Pancreas (tissue), 10 donors: ENCODE data around the gene VSTM2B. TPM values are rescaled to one million over a fixed set of nuclear protein-coding genes. Genes with fewer than 3 reads are reported as not detected.

Experiments used
- ATAC-seq, 4 donors: fragments of 200-7000 bp; cut with Tn5 transposase; one replicate each; pipeline versions ENCODE4 v1.8.0 to v1.9.1; 2020; ENCODE audit warnings: mild to moderate bottlenecking in 4 of 4, moderate library complexity in 4 of 4
- DNase-seq, 6 donors: peaks; one replicate each; pipeline ENCODE4 v3.0.0-alpha.2; 2020
- FAIRE-seq: peaks from 2 replicates; lab custom pipeline; 2012; peaks lifted over from hg19 to GRCh38; lab: Jason Lieb, UNC
- H3K27ac ChIP-seq, 4 donors: fragments of 200-600 bp; sonication (generic); 1 replicate in 3 of 4; 2 replicates in 1 of 4; pipeline versions ENCODE4 v1.5.0 to v1.8.0; 2020
- H3K27me3 ChIP-seq, 4 donors: fragments of 200-600 bp; one replicate each; pipeline ENCODE4 v1.8.0; 2021
- H3K36me3 ChIP-seq, 3 donors: fragments of 200-600 bp; sonication (generic) in 1 of 3; one replicate each; pipeline versions ENCODE4 v1.5.0 to v1.8.0; 2020 to 2021
- H3K4me1 ChIP-seq, 3 donors: fragments of 200-600 bp; one replicate each; pipeline ENCODE4 v1.8.0; 2021
- H3K4me3 ChIP-seq, 4 donors: fragments of 200-600 bp; sonication (generic) in 2 of 4; one replicate each; pipeline versions ENCODE4 v1.5.0 to v1.8.0; 2020 to 2021
- H3K9me3 ChIP-seq, 4 donors: fragments of 200-600 bp; one replicate each; pipeline ENCODE4 v1.8.0; 2021
- WGBS, 2 donors: extraction: QIAGEN DNeasy Blood & Tissue Kit; methylation state at CpG; one replicate each; pipeline ENCODE4 v1.1.7; 2013; 5-methylcytosine and 5-hydroxymethylcytosine counted together
- intact Hi-C, 3 donors: fragments of 100-400 bp; cut with DNase I; formaldehyde crosslinking; loops; one replicate each; pipeline versions ENCODE4 v1.11.1 to v1.14.2; 2022
- polyA plus RNA-seq, 2 donors: library from polyadenylated mRNA; stranded (reverse); fragments of 200-250 nt; gene quantifications; one replicate each; pipeline ENCODE4 v1.2.3, GENCODE V29; 2013
- total RNA-seq, 6 donors: library from RNA; stranded (reverse); fragmentation: NEBNext Ultra II Directional in 4 of 6; extraction: Animal tissue kit (Norgen Biotek cat#: 25700) in 4 of 6; gene quantifications; one replicate each; pipeline versions ENCODE4 v1.2.1 to v1.2.4, GENCODE V29; 2021 to 2023
- TF ChIP-seq, protein P1 (sequence below), 4 donors: fragments of 200-600 bp; sonication (generic) in 3 of 4; IDR thresholded peaks; one replicate each; pipeline versions ENCODE4 v1.5.0 to v1.8.0; 2021; ENCODE audit warnings: antibody characterized with exemption in 4 of 4
- donor health status: healthy with polysubstance abuse.
- donor health status: DM: no; HTN: no; CAD: no; lungs with moderate emphysema.
- donor health status: DM: no; HTN: no; CAD: no.
- donor health status: control.
- donor health status: control.
- donor health status: Bipolar disorder and iron deficiency.
- donor health status: DM: yes; HTN: yes; CAD: no.
- donor health status: DM: no; HTN: no; CAD: no.
- donor health status: DM: no; HTN: no; CAD: no.
- donor health status: DM: yes; HTN: yes; CAD: no.

VSTM2B gene
- total and polyA plus RNA-seq, 8 donors, result 0.05 TPM; not detected in 7

DNA sequence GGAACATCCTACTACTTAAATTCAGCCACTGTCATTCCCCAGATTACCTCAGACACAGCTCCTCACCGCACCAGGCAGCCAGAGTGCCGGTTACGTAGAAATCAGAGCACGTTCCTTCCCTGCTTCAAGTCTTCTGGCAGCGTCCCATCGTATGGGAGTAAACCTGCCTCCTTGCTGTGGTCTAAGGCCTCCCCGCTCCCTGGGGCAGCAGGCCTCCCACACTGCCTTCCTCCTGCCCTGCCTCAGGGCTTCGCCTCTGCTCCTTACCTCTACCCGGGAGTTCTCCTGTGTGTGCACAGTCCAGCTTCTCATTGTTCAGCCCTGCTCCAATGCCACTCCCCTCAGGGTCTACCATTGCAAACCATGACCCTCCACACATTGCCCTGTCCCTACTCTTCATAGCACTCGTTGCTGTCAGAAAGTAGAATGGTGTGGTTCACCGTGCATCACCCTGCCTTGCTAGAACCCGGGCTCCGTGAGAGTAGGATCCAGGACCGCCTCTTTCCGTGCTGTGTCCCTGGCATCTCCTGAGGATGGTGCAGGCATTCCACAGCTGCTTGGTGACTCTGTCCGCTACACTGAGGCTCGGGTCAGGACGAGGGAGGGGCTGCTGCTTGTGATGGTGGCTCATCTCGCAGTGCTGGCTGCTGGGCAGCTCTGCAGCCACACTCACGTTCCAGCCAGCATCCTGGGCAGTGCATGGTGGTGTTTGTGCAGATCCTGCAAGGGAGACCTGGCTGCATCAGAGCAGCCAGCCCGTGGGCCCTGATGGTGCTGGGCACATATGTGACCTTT is 87.2 kb downstream of the VSTM2B start:
- DNase-seq (no peak), FAIRE-seq (no peak)

DNA sequence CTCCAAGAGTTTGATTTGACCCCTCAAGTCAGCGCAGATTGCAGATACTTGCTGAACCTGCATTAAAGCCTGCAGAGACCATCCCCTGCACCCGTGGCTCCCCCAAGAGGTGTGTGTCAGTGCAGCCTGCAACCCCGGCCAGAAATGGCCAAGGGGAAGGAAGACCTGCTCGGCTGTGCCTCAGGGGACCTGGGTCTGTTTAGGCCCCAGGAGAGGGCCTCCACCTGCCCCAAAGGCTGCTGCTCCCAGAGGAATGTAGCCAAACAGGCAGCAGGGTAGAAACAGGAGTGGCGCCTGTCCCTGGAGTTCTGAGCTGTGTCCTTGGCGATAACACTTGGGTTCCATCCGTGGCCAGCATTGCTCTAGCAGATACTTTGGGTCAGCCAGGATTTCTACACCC is 88.3 kb downstream of the VSTM2B start:
- DNase-seq, result no peak
- TF ChIP-seq, protein P1, sequence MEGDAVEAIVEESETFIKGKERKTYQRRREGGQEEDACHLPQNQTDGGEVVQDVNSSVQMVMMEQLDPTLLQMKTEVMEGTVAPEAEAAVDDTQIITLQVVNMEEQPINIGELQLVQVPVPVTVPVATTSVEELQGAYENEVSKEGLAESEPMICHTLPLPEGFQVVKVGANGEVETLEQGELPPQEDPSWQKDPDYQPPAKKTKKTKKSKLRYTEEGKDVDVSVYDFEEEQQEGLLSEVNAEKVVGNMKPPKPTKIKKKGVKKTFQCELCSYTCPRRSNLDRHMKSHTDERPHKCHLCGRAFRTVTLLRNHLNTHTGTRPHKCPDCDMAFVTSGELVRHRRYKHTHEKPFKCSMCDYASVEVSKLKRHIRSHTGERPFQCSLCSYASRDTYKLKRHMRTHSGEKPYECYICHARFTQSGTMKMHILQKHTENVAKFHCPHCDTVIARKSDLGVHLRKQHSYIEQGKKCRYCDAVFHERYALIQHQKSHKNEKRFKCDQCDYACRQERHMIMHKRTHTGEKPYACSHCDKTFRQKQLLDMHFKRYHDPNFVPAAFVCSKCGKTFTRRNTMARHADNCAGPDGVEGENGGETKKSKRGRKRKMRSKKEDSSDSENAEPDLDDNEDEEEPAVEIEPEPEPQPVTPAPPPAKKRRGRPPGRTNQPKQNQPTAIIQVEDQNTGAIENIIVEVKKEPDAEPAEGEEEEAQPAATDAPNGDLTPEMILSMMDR (IDR thresholded peaks at IDR 0.05), result no peak
- H3K27ac ChIP-seq, result peak overlapping the region in 1 of 4 donors; percentile 34
- H3K27me3 ChIP-seq, result no peaks in the 10 kb centered on the region
- H3K36me3 ChIP-seq, result peaks cover 5 to 40% (median 28%) of the 10 kb centered on the region in 3 donors
- no peak for FAIRE-seq
- ATAC-seq, result no peak
- no peaks in the 10 kb centered on the region for H3K9me3 ChIP-seq
- H3K4me1 ChIP-seq, result no peaks in the 10 kb centered on the region
- intact Hi-C loops, result loop anchor here in 2 of 3 donors (5.0 to 10.0 kb wide), 3 partner anchors 51 to 103 kb away; partner anchors contain the start of genes C19orf12 (in 2 of the 2) and PLEKHF1 (in 1 of the 2)
- 85 to 87% methylated on average over 7 of the region's 7 CpGs for WGBS, 2 donors
- H3K4me3 ChIP-seq, result no peak overlapping the region

More for the DNA sequence above, 87.2 kb downstream of the VSTM2B start:
- no peaks in the 10 kb centered on the region for H3K4me1 ChIP-seq
- WGBS, 2 donors, result 87 to 92% methylated on average over 21 of the region's 21 CpGs
- TF ChIP-seq, protein P1 (IDR thresholded peaks at IDR 0.05), result no peak
- H3K27me3 ChIP-seq, result no peaks in the 10 kb centered on the region
- H3K36me3 ChIP-seq, result peaks cover 5 to 40% (median 28%) of the 10 kb centered on the region in 3 donors
- intact Hi-C loops, result loop anchor here in 2 of 3 donors (5.0 to 10.0 kb wide), 3 partner anchors 52 to 104 kb away; partner anchors contain the start of genes C19orf12 (in 2 of the 2) and PLEKHF1 (in 1 of the 2)
- no peaks in the 10 kb centered on the region for H3K9me3 ChIP-seq
- no peak for ATAC-seq
- H3K4me3 ChIP-seq, result no peak overlapping the region
- no peak overlapping the region for H3K27ac ChIP-seq

Other genes with a start within 250 kb of the VSTM2B start
- gene POP4, start 80.3 kb downstream of the VSTM2B start, total RNA-seq, result 10 to 100 TPM; 14.3 to 32.3 (median 23.1) TPM
- 10 to 100 TPM; 26.3 to 50.3 TPM for gene POP4, start 80.3 kb downstream of the VSTM2B start, polyA plus RNA-seq
- 1 to 10 TPM; 2.1 to 8.4 (median 3.7) TPM for gene PLEKHF1, start 139.5 kb downstream of the VSTM2B start, total RNA-seq
- 1 to 10 TPM; 9.1 to 9.3 TPM for gene PLEKHF1, start 139.5 kb downstream of the VSTM2B start, polyA plus RNA-seq
- gene C19orf12, start 189.3 kb downstream of the VSTM2B start, total RNA-seq, result 10 to 100 TPM; 11.0 to 16.9 (median 12.9) TPM
- gene C19orf12, start 189.3 kb downstream of the VSTM2B start, polyA plus RNA-seq, result 10 to 100 TPM; 11.0 to 11.5 TPM